GM18519 (cell line): ENCODE data around the gene CFAP73.
A peak's percentile ranks its signal among the peaks of the same experiment; 100 is the strongest.

ENCODE experiments used
- ATAC-seq: cut with Tn5 transposase; IDR thresholded peaks from one replicate; pipeline ENCODE4 v1.9.1; 2021; ENCODE audit warnings: mild to moderate bottlenecking, moderate library complexity; ENCODE audit not compliant: unreplicated experiment, low FRiP score

Gene CFAP73

GRCh38 chr12:113161415-113162016 lies 12.0 kb downstream of the CFAP73 start:
- no peak for ATAC-seq

GRCh38 chr12:113162102-113163029 lies 12.8 kb downstream of the CFAP73 start:
- no peak for ATAC-seq

DNA sequence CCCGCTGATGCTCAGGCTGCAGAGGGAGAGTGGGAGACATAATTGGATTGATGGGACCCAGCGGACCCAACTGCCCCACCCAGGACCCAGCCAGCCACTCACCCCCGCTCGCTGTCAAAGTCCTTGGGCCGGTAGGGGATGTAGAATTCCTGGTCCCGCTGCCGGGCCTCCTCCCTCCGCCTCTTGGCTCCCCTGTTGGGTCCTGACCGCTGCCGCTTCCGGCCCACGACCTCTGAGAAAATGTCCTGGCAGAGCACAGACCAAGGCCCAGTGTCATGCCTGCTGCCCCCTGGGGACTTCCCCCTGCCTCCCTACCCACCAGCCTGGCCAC lies 13.5 kb downstream of the CFAP73 start:
- ATAC-seq: no peak

DNA sequence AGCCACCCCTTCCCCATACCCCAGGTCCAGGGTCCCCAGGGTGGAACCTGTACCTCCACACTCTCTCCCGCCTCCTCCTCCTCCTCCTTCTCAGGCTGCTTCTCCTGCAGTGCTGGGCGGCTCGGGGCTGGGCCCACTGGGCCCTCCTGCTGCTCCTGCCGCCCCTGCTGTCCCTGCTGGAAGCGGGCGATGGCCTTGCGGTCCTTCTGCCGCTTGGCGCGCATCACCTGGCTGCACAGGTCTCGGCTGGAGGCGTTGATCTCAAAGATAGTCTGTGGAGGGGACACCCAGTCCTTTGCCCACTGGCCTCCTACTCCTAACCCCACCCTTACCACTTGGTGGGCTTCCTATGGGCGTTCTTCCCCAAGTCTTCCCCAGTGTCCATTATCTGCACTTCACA lies 14.5 kb downstream of the CFAP73 start:
- no peak for ATAC-seq

GRCh38 chr12:113165521-113166450 lies 16.3 kb downstream of the CFAP73 start:
- ATAC-seq: no peak

DNA sequence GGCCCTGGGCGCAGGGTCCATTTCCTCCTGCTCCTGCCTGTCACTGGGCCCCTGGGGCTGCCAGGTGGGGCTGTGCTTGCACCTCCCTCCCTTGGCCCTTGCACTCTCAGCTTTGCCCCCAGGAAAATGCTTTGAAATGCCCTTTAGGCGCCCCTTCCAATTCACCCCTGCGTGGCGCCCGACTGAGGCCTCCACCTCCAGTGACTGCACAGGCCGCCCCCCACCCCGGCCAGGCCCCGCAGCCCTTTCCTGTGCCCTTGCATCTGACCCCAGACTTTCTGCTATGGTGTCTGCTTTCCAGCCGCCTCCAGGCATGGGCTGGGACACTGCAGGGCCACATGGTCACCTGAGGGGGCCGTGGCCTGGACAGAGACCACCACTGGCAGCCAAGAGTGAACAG lies 18.3 kb downstream of the CFAP73 start:
- no peak for ATAC-seq

- ATAC-seq: no peak
Observed at GRCh38 chr12:113169697-113170096, 20.2 kb downstream of the CFAP73 start.

DNA sequence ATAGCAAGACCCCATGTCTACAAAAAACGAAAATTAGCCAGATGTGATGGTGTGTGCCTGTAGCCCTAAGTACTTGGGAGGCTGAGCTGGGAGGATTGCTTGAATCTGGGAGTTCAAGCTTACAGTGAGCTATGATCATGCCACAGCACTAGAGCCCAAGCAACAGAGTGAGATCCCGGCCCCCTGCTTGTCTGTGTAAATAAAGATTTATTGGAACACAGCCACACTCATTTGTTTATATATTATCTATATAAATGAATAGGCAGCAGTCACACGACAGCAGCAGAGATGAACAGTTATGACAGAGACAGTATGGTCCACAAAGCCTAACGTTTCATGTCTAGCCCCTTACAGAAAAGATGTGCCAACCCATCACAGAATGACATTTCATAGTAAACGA lies 20.9 kb downstream of the CFAP73 start:
- ATAC-seq: no peak

GRCh38 chr12:113170926-113171325 lies 21.4 kb downstream of the CFAP73 start:
- no peak for ATAC-seq

DNA sequence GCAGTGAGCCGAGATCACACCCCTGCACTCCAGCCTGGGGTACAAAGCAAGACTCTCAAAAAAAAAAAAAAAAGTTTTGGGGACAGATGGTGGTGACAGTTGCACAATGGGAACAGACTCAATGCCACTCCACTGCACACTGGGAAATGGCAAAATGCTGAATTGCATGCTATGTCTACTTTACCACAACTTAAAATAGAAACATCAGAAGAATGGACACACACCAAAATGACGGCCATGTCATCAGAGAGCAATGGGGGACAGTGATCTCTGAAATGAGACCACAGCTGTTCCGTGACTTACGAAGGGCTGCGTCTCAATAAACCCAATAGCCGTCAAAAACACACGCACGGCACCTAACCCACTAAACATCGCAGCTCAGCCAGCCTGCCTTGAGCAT lies 22.0 kb downstream of the CFAP73 start:
- ATAC-seq: no peak

DNA sequence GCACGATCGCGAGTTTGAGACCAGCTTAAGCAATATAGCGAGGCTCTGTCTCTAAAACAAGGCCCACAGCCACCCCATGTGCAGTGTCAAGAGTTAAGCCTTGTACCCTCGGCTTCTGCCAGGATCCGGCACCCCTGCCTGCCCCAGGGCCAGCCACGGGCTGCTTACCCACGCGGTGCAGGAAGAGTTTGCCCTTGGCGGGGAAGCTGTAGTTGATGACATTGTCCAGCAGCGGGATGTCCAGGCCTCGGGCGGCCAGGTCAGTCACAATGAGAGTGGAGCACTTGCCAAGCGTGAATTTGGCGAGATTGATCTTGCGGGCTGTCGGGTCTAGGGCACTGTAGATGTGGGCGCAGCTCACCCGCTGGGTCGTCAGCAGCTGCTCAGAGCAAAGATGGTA lies 22.7 kb downstream of the CFAP73 start:
- no peak for ATAC-seq

DNA sequence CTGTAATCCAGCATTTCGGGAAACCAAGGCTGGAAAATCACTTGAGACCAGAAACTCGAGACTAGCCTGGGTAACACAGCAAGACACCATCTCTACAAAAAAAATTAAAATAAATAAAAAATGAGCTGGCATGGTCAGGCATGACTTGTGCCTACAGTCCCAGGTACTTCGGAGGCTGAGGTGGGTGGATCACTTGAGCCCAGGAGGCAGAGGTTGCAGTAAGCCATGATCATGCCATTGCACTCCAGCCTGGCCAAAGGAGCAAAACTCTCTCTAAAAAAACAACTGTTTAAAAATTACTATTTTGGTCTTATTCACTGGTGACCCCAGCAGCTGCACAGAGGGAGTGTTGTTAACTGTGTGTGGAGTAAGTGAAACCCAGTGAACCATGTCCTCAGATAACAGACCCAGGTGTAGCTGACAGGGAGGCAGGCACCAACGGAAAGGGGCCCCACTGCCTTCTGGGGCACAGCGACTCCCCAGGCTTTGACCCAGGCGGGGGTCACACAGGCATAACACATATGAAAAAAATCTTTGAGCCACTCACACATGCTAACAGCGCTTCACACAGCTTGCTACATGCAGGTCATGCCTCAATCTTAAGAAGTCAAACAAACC lies 23.7 kb downstream of the CFAP73 start:
- no peak for ATAC-seq

- no peak for ATAC-seq
Observed at GRCh38 chr12:113174461-113175384, 25.2 kb downstream of the CFAP73 start.

- ATAC-seq: no peak
Observed at GRCh38 chr12:113179023-113179422, 29.5 kb downstream of the CFAP73 start.

GRCh38 chr12:113180333-113180732 lies 30.8 kb downstream of the CFAP73 start:
- ATAC-seq: no peak

- no peak for ATAC-seq
Observed at GRCh38 chr12:113181975-113182374, 32.5 kb downstream of the CFAP73 start.

- no peak for ATAC-seq
Observed at GRCh38 chr12:113183030-113183589, 33.6 kb downstream of the CFAP73 start.

GRCh38 chr12:113184098-113184899 lies 34.8 kb downstream of the CFAP73 start:
- peak; percentile 31 for ATAC-seq

- peak; percentile 62 for ATAC-seq
Observed at GRCh38 chr12:113184900-113185179, 35.3 kb downstream of the CFAP73 start.
